IMR-90 (cell line): Measurements from ENCODE around the gene GFPT1. TPM values are rescaled to one million over a fixed set of nuclear protein-coding genes. Genes with fewer than 3 reads are reported as not detected.

Experiments
- ATAC-seq: fragments of 200-7000 bp; cut with Tn5 transposase; 2 replicates; pipeline ENCODE4 v1.9.1; 2020; ENCODE audit warnings: low read depth, mild to moderate bottlenecking, moderate library complexity
- BruUV-seq: library from RNA; stranded (reverse); fragments of 400-500 nt; replicated peaks from 2 replicates; lab custom pipeline; 2021; lab: Mats Ljungman, UMichigan
- CTCF ChIA-PET: fragments of 300-600 bp; formaldehyde crosslinking; extraction: SDS; loops from one replicate; lab custom pipeline; 2021; ENCODE audit warnings: antibody characterized with exemption; lab: Yijun Ruan, JAX
- POLR2A ChIA-PET: fragments of 300-600 bp; sonication (Branson Sonifier 250); formaldehyde crosslinking; loops from one replicate; lab custom pipeline; 2022; ENCODE audit warnings: antibody characterized with exemption; ENCODE audit not compliant: unreplicated experiment; lab: Charles Lee
- DNase-seq: peaks from one replicate; pipeline ENCODE4 v3.0.0; 2013
- H2AFZ ChIP-seq: replicated peaks from 2 replicates; pipeline ENCODE3; 2013; ENCODE audit warnings: low read length, mild to moderate bottlenecking; ENCODE audit not compliant: poor library complexity
- H2AK5ac ChIP-seq: 2 replicates; pipeline ENCODE4 v1.6.1; 2013; ENCODE audit warnings: low read depth, low read length, inconsistent platforms
- H2AK9ac ChIP-seq: replicated peaks from 2 replicates; pipeline ENCODE3; 2013; ENCODE audit warnings: mild to moderate bottlenecking, low read depth, low read length, moderate library complexity; ENCODE audit not compliant: poor library complexity
- H2BK120ac ChIP-seq: 2 replicates; pipeline ENCODE4 v1.6.1; 2013; ENCODE audit warnings: low read depth, low read length, inconsistent platforms
- H2BK15ac ChIP-seq: 3 replicates; pipeline ENCODE4 v1.6.1; 2013; ENCODE audit warnings: low read depth, low read length, inconsistent platforms
- H2BK20ac ChIP-seq: 2 replicates; pipeline ENCODE4 v1.6.1; 2013; ENCODE audit warnings: low read depth, mild to moderate bottlenecking, inconsistent platforms, low read length, moderate library complexity
- H2BK5ac ChIP-seq: 2 replicates; pipeline ENCODE4 v1.6.1; 2013; ENCODE audit warnings: mild to moderate bottlenecking, low read depth, low read length, inconsistent platforms; ENCODE audit not compliant: poor library complexity, severe bottlenecking
- H3K14ac ChIP-seq: replicated peaks from 2 replicates; pipeline ENCODE4 v1.6.1; 2013; ENCODE audit warnings: low read depth, low read length, inconsistent platforms
- H3K18ac ChIP-seq: 2 replicates; pipeline ENCODE4 v1.6.1; 2013; ENCODE audit warnings: low read depth, low read length, control low read depth
- H3K23ac ChIP-seq: 2 replicates; pipeline ENCODE4 v1.6.1; 2013; ENCODE audit warnings: low read depth, low read length, inconsistent platforms
- H3K27ac ChIP-seq: 2 replicates; pipeline ENCODE4 v1.5.1; 2013; ENCODE audit warnings: mild to moderate bottlenecking, control low read depth, low read length; ENCODE audit not compliant: insufficient read depth
- H3K27me3 ChIP-seq: 2 replicates; pipeline ENCODE4 v1.6.1; 2013; ENCODE audit warnings: low read length; ENCODE audit not compliant: control insufficient read depth, insufficient read depth
- H3K36me3 ChIP-seq: 2 replicates; pipeline ENCODE4 v1.6.1; 2013; ENCODE audit warnings: low read length, mixed read lengths; ENCODE audit not compliant: control insufficient read depth, insufficient read depth
- H3K4ac ChIP-seq: 2 replicates; pipeline ENCODE4 v1.6.1; 2013; ENCODE audit warnings: low read depth, low read length, inconsistent platforms
- H3K4me1 ChIP-seq: 2 replicates; pipeline ENCODE4 v1.6.1; 2013; ENCODE audit warnings: low read length, mixed read lengths; ENCODE audit not compliant: control insufficient read depth, insufficient read depth
- H3K4me2 ChIP-seq: 2 replicates; pipeline ENCODE4 v1.6.1; 2013; ENCODE audit warnings: low read depth, mild to moderate bottlenecking, control low read depth, low read length, moderate library complexity
- H3K4me3 ChIP-seq: 2 replicates; pipeline ENCODE4 v1.5.1; 2013; ENCODE audit warnings: low read depth, mild to moderate bottlenecking, control low read depth, low read length, moderate library complexity; ENCODE audit not compliant: insufficient read depth
- H3K56ac ChIP-seq: 2 replicates; pipeline ENCODE4 v1.6.1; 2013; ENCODE audit warnings: low read length, inconsistent platforms; ENCODE audit not compliant: insufficient read depth; ENCODE audit errors: extremely low read depth
- H3K79me1 ChIP-seq, 2 experiments: 2 replicates each; pipeline ENCODE4 v1.6.1; 2013; ENCODE audit warnings: low read length in 2 of 2, inconsistent platforms in 1 of 2, low read depth in 1 of 2
- H3K9ac ChIP-seq: 2 replicates; pipeline ENCODE4 v1.6.1; 2013; ENCODE audit warnings: low read depth, low read length, control low read depth
- H3K9me1 ChIP-seq: 2 replicates; pipeline ENCODE4 v1.6.1; 2013; ENCODE audit warnings: low read length, inconsistent platforms; ENCODE audit not compliant: insufficient read depth
- H3K9me3 ChIP-seq: 2 replicates; pipeline ENCODE4 v1.6.1; 2013; ENCODE audit warnings: low read length; ENCODE audit not compliant: control insufficient read depth, insufficient read depth
- H4K20me1 ChIP-seq: 2 replicates; pipeline ENCODE4 v1.6.1; 2013; ENCODE audit warnings: low read length, inconsistent platforms; ENCODE audit not compliant: insufficient read depth
- H4K5ac ChIP-seq: 2 replicates; pipeline ENCODE4 v1.6.1; 2013; ENCODE audit warnings: mild to moderate bottlenecking, low read depth, low read length, control low read depth
- H4K8ac ChIP-seq, 2 experiments: 2 replicates each; pipeline ENCODE4 v1.6.1; 2013; ENCODE audit warnings: low read depth in 2 of 2, low read length in 2 of 2, control low read depth in 1 of 2, inconsistent platforms in 1 of 2
- H4K91ac ChIP-seq: 2 replicates; pipeline ENCODE4 v1.6.1; 2013; ENCODE audit warnings: low read depth, low read length, inconsistent platforms; ENCODE audit not compliant: insufficient read depth
- BHLHE40 ChIP-seq: fragments of 150-350 bp; IDR thresholded peaks from 2 replicates; pipeline ENCODE4 v1.6.1; 2016; ENCODE audit warnings: mild to moderate bottlenecking, low read depth, low read length
- CHD1 ChIP-seq: IDR thresholded peaks from 2 replicates; pipeline ENCODE4 v1.6.1; 2012; ENCODE audit warnings: low read depth, low read length, improper control_type of control experiment
- FOS ChIP-seq: fragments of 150-350 bp; IDR thresholded peaks from 2 replicates; pipeline ENCODE4 v1.6.1; 2016; ENCODE audit warnings: low read depth, low read length
- MAFK ChIP-seq: IDR thresholded peaks from 2 replicates; pipeline ENCODE4 v1.6.1; 2012; ENCODE audit warnings: low read depth, low read length, improper control_type of control experiment
- MAZ ChIP-seq: IDR thresholded peaks from 2 replicates; pipeline ENCODE4 v1.6.1; 2012; ENCODE audit warnings: low read depth, mild to moderate bottlenecking, low read length, improper control_type of control experiment, moderate library complexity, borderline replicate concordance
- MXI1 ChIP-seq: IDR thresholded peaks from 2 replicates; pipeline ENCODE4 v1.6.1; 2012; ENCODE audit warnings: low read depth, mild to moderate bottlenecking, low read length, moderate library complexity, borderline replicate concordance
- NFE2L2 ChIP-seq: fragments of 150-350 bp; IDR thresholded peaks from 2 replicates; pipeline ENCODE4 v1.6.1; 2016; ENCODE audit warnings: low read depth, mild to moderate bottlenecking, low read length
- POLR2A ChIP-seq: IDR thresholded peaks from 2 replicates; pipeline ENCODE4 v1.6.1; 2012; ENCODE audit warnings: mild to moderate bottlenecking, low read depth, low read length
- RAD21 ChIP-seq: IDR thresholded peaks from 2 replicates; pipeline ENCODE4 v1.6.1; 2012; ENCODE audit warnings: low read length, improper control_type of control experiment
- RCOR1 ChIP-seq: IDR thresholded peaks from 2 replicates; pipeline ENCODE4 v1.6.1; 2012; ENCODE audit warnings: mild to moderate bottlenecking, low read length, improper control_type of control experiment; ENCODE audit not compliant: insufficient replicate concordance
- RFX5 ChIP-seq: IDR thresholded peaks from 2 replicates; pipeline ENCODE4 v1.8.0; 2012; ENCODE audit warnings: low read depth, mild to moderate bottlenecking, low read length, moderate library complexity
- SMC3 ChIP-seq: fragments of 150-350 bp; IDR thresholded peaks from 2 replicates; pipeline ENCODE4 v1.6.1; 2016; ENCODE audit warnings: low read depth, mild to moderate bottlenecking, antibody characterized with exemption, low read length, moderate library complexity
- WGBS, 2 experiments: methylation state at CpG; one replicate each; pipeline versions ENCODE4 v1.1.5 to v1.1.7; 2013; ENCODE audit warnings: missing lambda C conversion rate in 2 of 2; ENCODE audit not compliant: insufficient read length in 1 of 2; ENCODE audit errors: extremely low coverage in 2 of 2; 5-methylcytosine and 5-hydroxymethylcytosine counted together
- dilution Hi-C: fragments of 300-500 bp; cut with HindIII; formaldehyde crosslinking; loops from one replicate; pipeline ENCODE4 v1.14.3; 2018; ENCODE audit warnings: low sequenced_read_pairs; ENCODE audit not compliant: unreplicated experiment
- in situ Hi-C: fragments of 300-500 bp; cut with MboI; formaldehyde crosslinking; loops from 3 replicates; pipeline ENCODE4 v1.14.3; 2019; ENCODE audit warnings: low sequenced_read_pairs, inconsistent platforms, mixed read lengths
- intact Hi-C: fragments of 100-400 bp; cut with micrococcal nuclease; formaldehyde crosslinking; loops from 2 replicates; pipeline ENCODE4 v1.10.0; 2022
- polyA plus RNA-seq, 3 experiments: library from polyadenylated mRNA; depleted of rRNA; stranded (reverse); fragments of >200 nt; gene quantifications; 2 replicates each; pipeline ENCODE4 v1.2.3, GENCODE V29; 2012; ENCODE audit warnings: low replicate concordance in 1 of 3
- total RNA-seq: library from RNA; depleted of rRNA; stranded (reverse); fragments of >200 nt; gene quantifications from 2 replicates; pipeline ENCODE4 v1.2.3, GENCODE V29; 2012
- TF ChIP-seq, protein P1 (sequence below): fragments of 150-350 bp; IDR thresholded peaks from 2 replicates; pipeline ENCODE4 v1.6.1; 2016; ENCODE audit warnings: low read depth, mild to moderate bottlenecking, low read length, moderate library complexity, borderline replicate concordance
- TF ChIP-seq, protein P2 (sequence below): conservative IDR thresholded peaks from 2 replicates; pipeline ENCODE4 v1.5.1; 2012; ENCODE audit warnings: mild to moderate bottlenecking, low read depth, low read length, improper control_type of control experiment

GFPT1 gene
- total and polyA plus RNA-seq, 2 of the 4 experiments (the other 2 are of a cell fraction), result 23.5 to 52.9 TPM

DNA sequence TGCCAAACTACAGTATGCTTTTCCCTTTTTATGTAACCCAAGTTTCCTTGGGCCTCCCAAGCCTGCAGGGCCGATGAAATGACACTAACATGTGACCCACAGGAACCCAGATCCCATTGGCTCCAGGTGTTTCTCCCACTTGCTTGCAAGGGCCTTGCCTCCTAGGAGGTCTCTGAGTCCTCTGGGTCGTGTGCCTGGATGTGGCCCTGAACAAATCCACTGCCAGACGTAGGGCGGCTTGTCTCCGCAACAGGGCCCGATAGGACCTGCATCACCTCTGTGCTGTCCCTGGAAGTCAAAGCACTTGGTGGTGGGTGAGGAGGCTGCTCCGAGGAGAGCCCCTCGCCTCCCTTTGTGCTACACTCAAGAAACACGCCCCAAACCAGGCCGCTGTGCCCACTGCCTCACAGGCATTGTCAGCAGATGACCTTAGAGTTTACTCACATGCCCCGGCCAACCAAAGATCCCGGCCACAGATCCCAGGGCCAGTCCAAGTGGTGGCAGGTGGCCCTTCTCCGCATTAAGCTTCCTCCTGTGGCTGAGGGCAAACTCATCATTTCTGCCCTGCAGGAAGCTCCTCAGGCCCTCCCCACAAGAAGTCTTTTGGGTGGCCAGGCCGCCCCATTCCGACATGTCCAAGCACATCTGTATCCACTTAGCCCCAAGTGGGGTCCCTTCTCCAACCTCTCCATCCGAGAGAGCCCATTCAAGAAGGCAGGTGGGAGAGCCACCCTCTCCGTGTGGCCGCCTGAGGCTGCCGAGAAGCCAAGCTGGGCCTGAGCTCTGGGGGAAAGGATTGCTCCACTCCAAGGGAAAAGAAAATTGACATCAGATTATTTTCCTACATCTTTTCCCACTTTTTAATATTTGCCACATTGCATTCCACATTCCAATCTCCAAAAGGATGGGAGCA is 76.7 kb downstream of the GFPT1 start:
- Histone ChIP-seq H2BK120ac (peak overlapping the region; percentile 53), H3K27ac (peak overlapping the region; percentile 63; the same call in 1 of the 2 replicates), H3K9ac (peak overlapping the region; percentile 18; the same call in 1 of the 2 replicates), H3K23ac (peak overlapping the region; percentile 81), H3K14ac (peak overlapping the region; percentile 18), H3K4ac (peak overlapping the region; percentile 82), H3K27me3 (no peaks in the 10 kb centered on the region), H2AK5ac (peak overlapping the region; percentile 66; the same call in 1 of the 2 replicates), H2AK9ac (no peak overlapping the region), H4K91ac (peak overlapping the region; percentile 71), H3K79me1 (peaks cover 0 to 17% of the 10 kb centered on the region in 2 experiments; a peak in 2 of 4 replicates), H3K9me1 (peaks cover 19% of the 10 kb centered on the region), H3K4me3 (no peak overlapping the region), H3K4me2 (no peak overlapping the region), H4K5ac (peak overlapping the region; percentile 51), H2BK5ac (peak overlapping the region; percentile 29), H2AFZ (peak overlapping the region; percentile 28), H4K20me1 (no peaks in the 10 kb centered on the region), H3K18ac (peak overlapping the region; percentile 60), H2BK20ac (peak overlapping the region; percentile 5), H3K36me3 (peaks cover 2% of the 10 kb centered on the region; the same call in 1 of the 2 replicates), H3K9me3 (0 out of 2 replicates have a peak, but pooled peaks cover 2% of the 10 kb centered on the region), H3K4me1 (peaks cover 31% of the 10 kb centered on the region), H3K56ac (no peak overlapping the region), H4K8ac (peak overlapping the region; percentile 81 to 93), H2BK15ac (peak overlapping the region; percentile 14; the same call in 1 of the 3 replicates)
- dilution Hi-C loops (loop anchor here (25.0 kb wide), 1 partner anchor 298 kb away; the partner anchor contains the start of gene ANTXR1), intact Hi-C loops (no loop called here), in situ Hi-C loops (no loop called here)
- 76% methylated on average over 6 of the region's 19 CpGs; no CpG with 5 or more reads in 1 of the 2 experiments for WGBS, 2 experiments
- ChIA-PET CTCF (no interaction called here), POLR2A (interaction anchor here (1.2 kb wide), 1 partner anchor 133 kb away, joined by 3 read pairs; no protein-coding TSS in a partner anchor)
- DNase-seq, result no peak
- ATAC-seq, result no peak
- no TSS peak for BruUV-seq
- TF ChIP-seq POLR2A, result no peak
- TF ChIP-seq RFX5, result no peak
- TF ChIP-seq, protein P1, sequence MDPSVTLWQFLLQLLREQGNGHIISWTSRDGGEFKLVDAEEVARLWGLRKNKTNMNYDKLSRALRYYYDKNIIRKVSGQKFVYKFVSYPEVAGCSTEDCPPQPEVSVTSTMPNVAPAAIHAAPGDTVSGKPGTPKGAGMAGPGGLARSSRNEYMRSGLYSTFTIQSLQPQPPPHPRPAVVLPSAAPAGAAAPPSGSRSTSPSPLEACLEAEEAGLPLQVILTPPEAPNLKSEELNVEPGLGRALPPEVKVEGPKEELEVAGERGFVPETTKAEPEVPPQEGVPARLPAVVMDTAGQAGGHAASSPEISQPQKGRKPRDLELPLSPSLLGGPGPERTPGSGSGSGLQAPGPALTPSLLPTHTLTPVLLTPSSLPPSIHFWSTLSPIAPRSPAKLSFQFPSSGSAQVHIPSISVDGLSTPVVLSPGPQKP, result no peak
- TF ChIP-seq NFE2L2, result no peak
- TF ChIP-seq BHLHE40, result no peak
- TF ChIP-seq RAD21, result no peak
- TF ChIP-seq RCOR1, result no peak
- no peak for TF ChIP-seq MAFK
- no peak for TF ChIP-seq SMC3
- no peak for TF ChIP-seq MXI1
- TF ChIP-seq, protein P2, sequence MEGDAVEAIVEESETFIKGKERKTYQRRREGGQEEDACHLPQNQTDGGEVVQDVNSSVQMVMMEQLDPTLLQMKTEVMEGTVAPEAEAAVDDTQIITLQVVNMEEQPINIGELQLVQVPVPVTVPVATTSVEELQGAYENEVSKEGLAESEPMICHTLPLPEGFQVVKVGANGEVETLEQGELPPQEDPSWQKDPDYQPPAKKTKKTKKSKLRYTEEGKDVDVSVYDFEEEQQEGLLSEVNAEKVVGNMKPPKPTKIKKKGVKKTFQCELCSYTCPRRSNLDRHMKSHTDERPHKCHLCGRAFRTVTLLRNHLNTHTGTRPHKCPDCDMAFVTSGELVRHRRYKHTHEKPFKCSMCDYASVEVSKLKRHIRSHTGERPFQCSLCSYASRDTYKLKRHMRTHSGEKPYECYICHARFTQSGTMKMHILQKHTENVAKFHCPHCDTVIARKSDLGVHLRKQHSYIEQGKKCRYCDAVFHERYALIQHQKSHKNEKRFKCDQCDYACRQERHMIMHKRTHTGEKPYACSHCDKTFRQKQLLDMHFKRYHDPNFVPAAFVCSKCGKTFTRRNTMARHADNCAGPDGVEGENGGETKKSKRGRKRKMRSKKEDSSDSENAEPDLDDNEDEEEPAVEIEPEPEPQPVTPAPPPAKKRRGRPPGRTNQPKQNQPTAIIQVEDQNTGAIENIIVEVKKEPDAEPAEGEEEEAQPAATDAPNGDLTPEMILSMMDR, result no peak
- TF ChIP-seq CHD1, result no peak
- TF ChIP-seq FOS, result no peak
- TF ChIP-seq MAZ, result no peak
